HepG2 (cell line): ENCODE results near the gene FAM120B. TPM values are rescaled to one million over a fixed set of nuclear protein-coding genes. Genes with fewer than 3 reads are reported as not detected.

Experiments used
- CBX2 ChIP-seq, 2 experiments: fragments of 200-600 bp in 1 of 2; sonication (generic); formaldehyde crosslinking in 1 of 2; IDR thresholded peaks; 2 replicates each; pipeline versions ENCODE4 v1.7.0 to v1.8.1; 2018 to 2022; ENCODE audit warnings: low read depth in 2 of 2, low read length in 1 of 2, mild to moderate bottlenecking in 1 of 2, missing genetic modification reagents in 1 of 2
- CCDC6 ChIP-seq: sonication (generic); formaldehyde crosslinking; IDR thresholded peaks from 2 replicates; pipeline ENCODE4 v1.8.1; 2022; ENCODE audit warnings: mild to moderate bottlenecking, missing genetic modification reagents, moderate library complexity
- GPN1 ChIP-seq: sonication (generic); formaldehyde crosslinking; IDR thresholded peaks from 2 replicates; pipeline ENCODE4 v1.5.1; 2020; ENCODE audit warnings: missing genetic modification reagents, borderline replicate concordance
- JUN ChIP-seq: sonication (generic); formaldehyde crosslinking; IDR thresholded peaks from 2 replicates; pipeline ENCODE4 v1.4.0; 2020; ENCODE audit warnings: mild to moderate bottlenecking, missing genetic modification reagents
- NONO ChIP-seq, 2 experiments: fragments of 450-650 bp in 1 of 2; sonication (generic) in 1 of 2; formaldehyde crosslinking in 1 of 2; IDR thresholded peaks in 1 of 2; conservative IDR thresholded peaks in 1 of 2; 2 replicates each; pipeline versions ENCODE4 v1.6.1 to v1.8.0; 2017 to 2022; ENCODE audit warnings: mild to moderate bottlenecking in 1 of 2, missing genetic modification reagents in 1 of 2, moderate library complexity in 1 of 2
- SP4 ChIP-seq: sonication (generic); formaldehyde crosslinking; IDR thresholded peaks from 2 replicates; pipeline ENCODE4 v1.8.1; 2023; ENCODE audit warnings: mild to moderate bottlenecking, missing genetic modification reagents
- ZNF17 ChIP-seq: sonication (generic); formaldehyde crosslinking; IDR thresholded peaks from 2 replicates; pipeline ENCODE4 v1.5.0; 2020; ENCODE audit warnings: mild to moderate bottlenecking, missing genetic modification reagents
- ZNF230 ChIP-seq: sonication (generic); formaldehyde crosslinking; IDR thresholded peaks from 2 replicates; pipeline ENCODE4 v1.4.0; 2020; ENCODE audit warnings: mild to moderate bottlenecking, missing genetic modification reagents
- ZNF605 ChIP-seq: sonication (generic); formaldehyde crosslinking; IDR thresholded peaks from 2 replicates; pipeline ENCODE4 v1.8.0; 2022; ENCODE audit warnings: mild to moderate bottlenecking, missing genetic modification reagents
- ZNF792 ChIP-seq: IDR thresholded peaks from 2 replicates; pipeline ENCODE4 v1.6.1; 2016
- polyA plus RNA-seq, 8 experiments: library from polyadenylated mRNA; depleted of rRNA in 3 of 8; stranded (reverse) in 7 of 8; unstranded in 1 of 8; fragments of >200 nt; fragmentation: Illumina TruSeq in 4 of 8; extraction: Trizol in 4 of 8; gene quantifications; 2 replicates each; pipeline versions ENCODE4 v1.2.1 to v1.2.3, GENCODE V29; 2011 to 2016; ENCODE audit warnings: low read depth in 4 of 8, missing spikeins in 1 of 8, mixed read lengths in 1 of 8; ENCODE audit not compliant: insufficient read depth in 1 of 8
- total RNA-seq, 5 experiments: library from RNA; depleted of rRNA; stranded (reverse); fragments of >200 nt; fragmentation: Illumina TruSeq; extraction: Trizol; gene quantifications; 2 replicates each; pipeline ENCODE4 v1.2.3, GENCODE V29; 2016; ENCODE audit warnings: low read depth in 1 of 5
- TF ChIP-seq, protein P1 (sequence below), 2 experiments: fragments of 450-650 bp in 1 of 2; sonication (generic) in 1 of 2; formaldehyde crosslinking in 1 of 2; IDR thresholded peaks; 2 replicates each; pipeline versions ENCODE4 v1.6.1 to v1.8.0; 2016 to 2022; ENCODE audit warnings: antibody characterized with exemption in 1 of 2, mild to moderate bottlenecking in 1 of 2, missing genetic modification reagents in 1 of 2
- TF ChIP-seq, protein P2 (sequence below): sonication (generic); formaldehyde crosslinking; IDR thresholded peaks from 2 replicates; pipeline ENCODE4 v1.4.0; 2020; ENCODE audit warnings: missing genetic modification reagents
- TF ChIP-seq, protein P3 (sequence below): IDR thresholded peaks from 2 replicates; pipeline ENCODE4 v1.6.1; 2016; ENCODE audit warnings: missing genetic modification reagents, missing compliant biosample characterization
- TF ChIP-seq, protein P4 (sequence below): sonication (generic); formaldehyde crosslinking; IDR thresholded peaks from 2 replicates; pipeline ENCODE4 v1.8.1; 2023; ENCODE audit warnings: mild to moderate bottlenecking, moderate library complexity, missing genetic modification reagents
- TF ChIP-seq, protein P5 (sequence below): sonication (generic); formaldehyde crosslinking; IDR thresholded peaks from 2 replicates; pipeline ENCODE4 v1.4.0; 2020; ENCODE audit warnings: missing genetic modification reagents

FAM120B gene
- total and polyA plus RNA-seq, 2 of the 13 experiments (the other 11 are each of a cell fraction or from before 2014, with no cell fraction given): 9.2 to 10.7 TPM

DNA sequence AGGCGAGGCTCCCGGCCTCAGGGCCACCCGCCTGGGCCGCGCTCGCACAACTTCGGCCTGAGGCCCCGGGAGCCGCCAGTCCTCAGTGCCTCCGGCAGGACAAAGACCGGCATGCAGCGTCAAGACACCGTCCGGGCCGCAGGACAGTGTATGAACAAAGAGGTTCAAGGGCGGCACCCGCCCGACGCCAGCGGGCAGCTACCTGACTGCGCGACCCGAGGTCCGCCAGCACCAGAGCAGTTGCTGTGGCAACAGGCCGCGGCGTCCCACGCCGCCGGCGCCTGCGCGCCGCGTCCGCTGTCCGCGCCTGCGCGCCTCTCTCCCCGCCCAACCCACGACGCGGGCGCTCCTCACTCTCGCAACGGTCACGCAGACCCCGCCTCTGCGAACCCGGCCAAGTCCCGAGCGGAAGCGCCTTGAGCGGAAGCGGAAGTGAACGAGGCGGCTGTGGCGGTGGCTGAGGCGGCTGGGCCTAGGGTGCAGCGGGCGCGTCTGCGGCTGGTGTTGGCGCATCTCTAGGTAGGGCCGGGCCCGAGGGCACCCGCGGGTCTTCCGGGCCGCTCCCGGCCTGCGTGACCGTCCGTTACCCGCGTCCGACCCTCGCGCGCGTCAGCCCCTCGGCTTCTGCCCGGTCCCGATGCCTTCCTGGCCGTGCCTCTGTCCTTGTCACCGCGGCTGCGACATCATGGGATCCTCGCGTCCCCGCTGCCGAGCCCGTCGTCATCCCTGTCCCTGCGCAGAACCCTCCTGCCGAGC is at the start of gene FAM120B (continued):
- TF ChIP-seq, protein P1, sequence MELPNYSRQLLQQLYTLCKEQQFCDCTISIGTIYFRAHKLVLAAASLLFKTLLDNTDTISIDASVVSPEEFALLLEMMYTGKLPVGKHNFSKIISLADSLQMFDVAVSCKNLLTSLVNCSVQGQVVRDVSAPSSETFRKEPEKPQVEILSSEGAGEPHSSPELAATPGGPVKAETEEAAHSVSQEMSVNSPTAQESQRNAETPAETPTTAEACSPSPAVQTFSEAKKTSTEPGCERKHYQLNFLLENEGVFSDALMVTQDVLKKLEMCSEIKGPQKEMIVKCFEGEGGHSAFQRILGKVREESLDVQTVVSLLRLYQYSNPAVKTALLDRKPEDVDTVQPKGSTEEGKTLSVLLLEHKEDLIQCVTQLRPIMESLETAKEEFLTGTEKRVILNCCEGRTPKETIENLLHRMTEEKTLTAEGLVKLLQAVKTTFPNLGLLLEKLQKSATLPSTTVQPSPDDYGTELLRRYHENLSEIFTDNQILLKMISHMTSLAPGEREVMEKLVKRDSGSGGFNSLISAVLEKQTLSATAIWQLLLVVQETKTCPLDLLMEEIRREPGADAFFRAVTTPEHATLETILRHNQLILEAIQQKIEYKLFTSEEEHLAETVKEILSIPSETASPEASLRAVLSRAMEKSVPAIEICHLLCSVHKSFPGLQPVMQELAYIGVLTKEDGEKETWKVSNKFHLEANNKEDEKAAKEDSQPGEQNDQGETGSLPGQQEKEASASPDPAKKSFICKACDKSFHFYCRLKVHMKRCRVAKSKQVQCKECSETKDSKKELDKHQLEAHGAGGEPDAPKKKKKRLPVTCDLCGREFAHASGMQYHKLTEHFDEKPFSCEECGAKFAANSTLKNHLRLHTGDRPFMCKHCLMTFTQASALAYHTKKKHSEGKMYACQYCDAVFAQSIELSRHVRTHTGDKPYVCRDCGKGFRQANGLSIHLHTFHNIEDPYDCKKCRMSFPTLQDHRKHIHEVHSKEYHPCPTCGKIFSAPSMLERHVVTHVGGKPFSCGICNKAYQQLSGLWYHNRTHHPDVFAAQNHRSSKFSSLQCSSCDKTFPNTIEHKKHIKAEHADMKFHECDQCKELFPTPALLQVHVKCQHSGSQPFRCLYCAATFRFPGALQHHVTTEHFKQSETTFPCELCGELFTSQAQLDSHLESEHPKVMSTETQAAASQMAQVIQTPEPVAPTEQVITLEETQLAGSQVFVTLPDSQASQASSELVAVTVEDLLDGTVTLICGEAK (IDR thresholded peaks at IDR 0.05): peak; percentile 55
- TF ChIP-seq, protein P1 (CRISPR knock-in tag; IDR thresholded peaks at IDR 0.05): peak; percentile 91
- TF ChIP-seq, protein P2, sequence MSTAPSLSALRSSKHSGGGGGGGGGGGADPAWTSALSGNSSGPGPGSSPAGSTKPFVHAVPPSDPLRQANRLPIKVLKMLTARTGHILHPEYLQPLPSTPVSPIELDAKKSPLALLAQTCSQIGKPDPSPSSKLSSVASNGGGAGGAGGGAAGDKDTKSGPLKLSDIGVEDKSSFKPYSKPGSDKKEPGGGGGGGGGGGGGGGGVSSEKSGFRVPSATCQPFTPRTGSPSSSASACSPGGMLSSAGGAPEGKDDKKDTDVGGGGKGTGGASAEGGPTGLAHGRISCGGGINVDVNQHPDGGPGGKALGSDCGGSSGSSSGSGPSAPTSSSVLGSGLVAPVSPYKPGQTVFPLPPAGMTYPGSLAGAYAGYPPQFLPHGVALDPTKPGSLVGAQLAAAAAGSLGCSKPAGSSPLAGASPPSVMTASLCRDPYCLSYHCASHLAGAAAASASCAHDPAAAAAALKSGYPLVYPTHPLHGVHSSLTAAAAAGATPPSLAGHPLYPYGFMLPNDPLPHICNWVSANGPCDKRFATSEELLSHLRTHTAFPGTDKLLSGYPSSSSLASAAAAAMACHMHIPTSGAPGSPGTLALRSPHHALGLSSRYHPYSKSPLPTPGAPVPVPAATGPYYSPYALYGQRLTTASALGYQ (CRISPR knock-in tag): peak; percentile 66
- TF ChIP-seq, protein P3, sequence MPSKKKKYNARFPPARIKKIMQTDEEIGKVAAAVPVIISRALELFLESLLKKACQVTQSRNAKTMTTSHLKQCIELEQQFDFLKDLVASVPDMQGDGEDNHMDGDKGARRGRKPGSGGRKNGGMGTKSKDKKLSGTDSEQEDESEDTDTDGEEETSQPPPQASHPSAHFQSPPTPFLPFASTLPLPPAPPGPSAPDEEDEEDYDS (CRISPR knock-in tag): peak; percentile 82
- TF ChIP-seq, protein P4, sequence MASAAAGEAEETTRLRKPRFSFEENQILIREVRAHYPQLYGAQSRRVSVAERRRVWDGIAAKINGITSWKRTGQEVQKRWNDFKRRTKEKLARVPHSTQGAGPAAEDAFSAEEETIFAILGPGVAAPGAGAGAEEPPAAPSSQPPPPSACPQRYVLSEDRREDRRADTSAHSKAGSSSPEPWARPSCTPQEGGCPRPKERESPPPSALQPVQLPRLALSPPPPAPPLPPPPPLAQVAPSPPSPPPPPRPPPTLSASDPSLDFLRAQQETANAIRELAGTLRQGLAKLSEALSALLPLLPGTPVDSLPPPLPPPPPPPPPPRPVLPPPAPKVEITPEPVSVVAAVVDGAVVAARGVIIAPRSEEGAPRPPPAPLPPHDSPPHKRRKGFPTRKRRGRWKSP (CRISPR knock-in tag): peak; percentile 91
- 0 out of 2 replicates have a peak, but pooled peaks have one; percentile 70 for TF ChIP-seq GPN1
- TF ChIP-seq ZNF605 (CRISPR knock-in tag): peak; percentile 95
- peak; percentile 87; the same call in 1 of the 2 replicates for TF ChIP-seq CCDC6 (CRISPR knock-in tag)
- no peak for TF ChIP-seq CBX2 (IDR thresholded peaks at IDR 0.05; ENCODE audit: low read depth, low read length)
- no peak for TF ChIP-seq CBX2 (CRISPR knock-in tag; IDR thresholded peaks at IDR 0.05; ENCODE audit: low read depth)
- TF ChIP-seq NONO (IDR thresholded peaks at IDR 0.05): no peak
- TF ChIP-seq NONO (CRISPR knock-in tag; conservative IDR thresholded peaks at IDR 0.05): peak; percentile 89
- peak; percentile 98; the same call in 1 of the 2 replicates for TF ChIP-seq ZNF230 (CRISPR knock-in tag)
- peak; percentile 95 for TF ChIP-seq SP4 (CRISPR knock-in tag)
- TF ChIP-seq ZNF17 (CRISPR knock-in tag): no peak
- peak; percentile 92 for TF ChIP-seq ZNF792 (CRISPR knock-in tag)
- 0 out of 2 replicates have a peak, but pooled peaks have one; percentile 60 for TF ChIP-seq JUN (CRISPR knock-in tag)
- TF ChIP-seq, protein P5, sequence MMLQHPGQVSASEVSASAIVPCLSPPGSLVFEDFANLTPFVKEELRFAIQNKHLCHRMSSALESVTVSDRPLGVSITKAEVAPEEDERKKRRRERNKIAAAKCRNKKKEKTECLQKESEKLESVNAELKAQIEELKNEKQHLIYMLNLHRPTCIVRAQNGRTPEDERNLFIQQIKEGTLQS (CRISPR knock-in tag): peak; percentile 78
